Activated CD4-positive, alpha-beta T cell treated with anti-CD3 and anti-CD28 coated beads, Interleukin-2, amount 50 U/mL, for 16 hours (primary cell): ENCODE data around the gene KRT76.

Experiments used
- DNase-seq: peaks from one replicate; pipeline ENCODE4 v3.0.0-alpha.2; 2020

KRT76 gene

DNA sequence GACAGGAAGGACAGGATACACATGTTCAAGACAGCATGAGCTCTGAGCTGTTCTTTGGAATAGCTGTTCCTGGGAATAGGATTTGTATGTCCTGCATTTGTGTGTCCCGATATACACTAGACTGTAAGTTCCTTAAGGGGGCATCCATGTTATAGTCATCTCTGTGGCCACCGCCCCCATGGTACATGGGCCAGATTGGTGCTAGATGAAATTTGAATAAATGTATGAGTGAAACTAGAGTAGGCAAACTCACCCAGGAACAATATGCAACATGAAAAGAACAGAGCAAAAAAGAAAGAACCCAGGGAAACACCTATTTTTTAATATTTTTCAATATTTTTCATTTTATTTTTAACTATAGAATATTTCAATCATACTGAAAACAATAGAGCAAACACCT is 48.8 kb downstream of the KRT76 start:
- no peak for DNase-seq

DNA sequence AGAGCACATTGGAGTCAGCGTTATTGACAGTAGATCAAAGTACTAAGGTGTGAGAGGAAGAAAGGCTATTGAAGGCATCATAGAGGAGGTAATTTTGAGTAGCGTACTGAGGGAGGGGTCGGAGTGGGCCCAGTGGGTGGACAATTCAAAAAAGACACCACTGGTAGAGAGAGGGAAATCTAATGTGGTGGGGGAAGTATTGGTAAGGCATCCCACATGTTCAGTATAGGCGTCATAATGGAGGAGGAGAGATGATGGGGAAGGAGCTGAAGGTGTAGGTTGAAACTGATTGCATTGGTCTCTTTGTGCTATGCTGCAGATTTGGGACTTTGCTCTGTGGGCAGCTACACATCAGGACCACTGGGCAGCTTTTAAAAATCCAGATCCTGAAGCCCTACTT is 50.1 kb downstream of the KRT76 start:
- no peak for DNase-seq

DNA sequence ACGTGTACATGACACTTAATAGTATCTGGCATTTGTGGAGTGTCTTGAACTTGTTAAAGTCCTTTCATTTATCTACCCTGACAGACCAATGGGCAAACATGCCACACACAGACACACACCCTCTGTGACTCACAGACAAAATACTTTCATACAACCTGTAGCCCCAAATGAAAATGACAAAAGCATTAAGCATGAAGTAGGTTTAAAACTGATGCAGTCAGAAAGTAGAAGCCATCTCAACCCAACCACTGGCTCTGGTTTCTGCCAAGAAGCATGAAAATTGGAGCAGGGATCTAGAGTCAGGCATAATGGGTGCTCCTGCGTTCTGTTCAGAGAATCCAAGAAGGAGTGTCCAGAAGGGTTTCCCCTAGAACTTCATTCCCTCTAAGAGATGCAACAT is 50.7 kb downstream of the KRT76 start:
- DNase-seq = no peak

- no peak for DNase-seq
These were observed 52.8 kb downstream of the KRT76 start for GRCh38 chr12:52724384-52724783.

GRCh38 chr12:52722680-52723079 is 54.5 kb downstream of the KRT76 start:
- no peak for DNase-seq

- DNase-seq = no peak
These were observed 55.2 kb downstream of the KRT76 start for GRCh38 chr12:52721838-52722470.

DNA sequence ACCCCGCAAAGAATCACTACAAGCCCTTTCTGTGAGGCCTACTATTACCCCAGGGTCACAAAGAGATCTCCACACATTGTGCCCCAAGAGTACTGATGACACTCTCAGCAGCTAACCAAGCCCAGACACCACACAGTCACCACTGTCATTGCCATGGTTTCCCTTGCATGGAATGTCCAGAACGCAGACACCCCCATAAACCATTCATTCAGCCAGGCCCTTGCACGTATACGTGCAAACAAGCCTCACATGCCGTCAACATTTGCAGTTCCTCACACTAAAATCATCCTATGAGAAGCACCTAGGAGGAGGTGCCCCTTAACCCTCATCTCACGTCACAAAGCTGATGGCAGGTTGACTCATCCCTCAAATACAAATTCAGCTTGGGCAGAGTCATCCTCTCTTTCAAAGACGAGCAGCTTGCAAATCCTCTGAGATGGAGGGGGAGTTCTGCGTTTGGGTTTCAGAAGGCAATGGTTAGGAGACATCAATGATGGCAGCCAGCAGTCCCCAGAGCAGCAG is 56.7 kb downstream of the KRT76 start:
- DNase-seq = no peak
